Epithelial cell of proximal tubule (primary cell): Measurements from ENCODE around the gene ACE. TPM values are rescaled to one million over a fixed set of nuclear protein-coding genes. Genes with fewer than 3 reads are reported as not detected.

Source experiments
- DNase-seq: peaks from one replicate; pipeline ENCODE4 v3.0.0-alpha.2; 2011; ENCODE audit warnings: low read depth
- H3K4me3 ChIP-seq: 2 replicates; pipeline ENCODE4 v1.5.1; 2011; ENCODE audit warnings: low read depth, mild to moderate bottlenecking, low read length
- CTCF ChIP-seq: conservative IDR thresholded peaks from 2 replicates; pipeline ENCODE4 v1.5.1; 2012; ENCODE audit warnings: low read depth, mild to moderate bottlenecking, low read length
- total RNA-seq: library from RNA; depleted of rRNA; stranded (reverse); fragments of >200 nt; gene quantifications from 2 replicates; pipeline ENCODE4 v1.2.3, GENCODE V29; 2015

ACE gene
- total RNA-seq, 1 donor from 2014 or later = 1.3 TPM

DNA sequence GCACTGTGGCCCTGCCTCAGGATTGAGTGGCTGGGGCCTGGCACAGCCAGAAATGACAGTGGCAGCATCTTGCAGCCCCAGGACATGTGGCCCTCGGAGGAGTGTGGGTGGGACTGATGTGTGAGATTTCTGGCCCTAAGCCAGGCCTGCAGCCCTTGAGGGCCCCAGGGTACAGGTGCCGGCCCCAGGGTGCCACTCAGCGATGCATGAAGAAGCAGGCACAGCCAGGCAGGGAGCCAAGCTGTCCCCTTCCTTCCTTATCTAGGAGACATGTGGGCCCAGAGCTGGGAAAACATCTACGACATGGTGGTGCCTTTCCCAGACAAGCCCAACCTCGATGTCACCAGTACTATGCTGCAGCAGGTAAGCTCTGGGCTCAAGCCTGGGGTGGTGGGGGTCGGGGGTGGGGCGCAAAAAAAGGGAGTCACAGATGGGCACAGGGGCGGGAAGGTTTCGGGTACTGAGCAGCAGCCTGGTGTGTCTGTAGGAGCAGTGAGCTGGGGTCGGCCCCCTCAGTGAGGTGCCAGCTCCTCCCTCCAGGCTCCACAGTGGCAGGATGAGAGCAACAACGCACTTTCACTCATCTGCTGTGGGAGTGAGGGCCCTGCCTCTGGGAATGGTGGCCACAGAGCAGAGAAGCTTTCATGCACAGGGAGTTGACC is 4.1 kb downstream of the ACE start:
- TF ChIP-seq CTCF = no peak
- no peak for DNase-seq
- H3K4me3 ChIP-seq = no peak overlapping the region

GRCh38 chr17:63481488-63481870 is 4.6 kb downstream of the ACE start:
- no peak overlapping the region for H3K4me3 ChIP-seq
- no peak for TF ChIP-seq CTCF

GRCh38 chr17:63482509-63482908 is 5.6 kb downstream of the ACE start:
- no peak for DNase-seq
- TF ChIP-seq CTCF = no peak
- H3K4me3 ChIP-seq = no peak overlapping the region

More at GRCh38 chr17:63481488-63481870, 4.6 kb downstream of the ACE start:
- no peak for DNase-seq

DNA sequence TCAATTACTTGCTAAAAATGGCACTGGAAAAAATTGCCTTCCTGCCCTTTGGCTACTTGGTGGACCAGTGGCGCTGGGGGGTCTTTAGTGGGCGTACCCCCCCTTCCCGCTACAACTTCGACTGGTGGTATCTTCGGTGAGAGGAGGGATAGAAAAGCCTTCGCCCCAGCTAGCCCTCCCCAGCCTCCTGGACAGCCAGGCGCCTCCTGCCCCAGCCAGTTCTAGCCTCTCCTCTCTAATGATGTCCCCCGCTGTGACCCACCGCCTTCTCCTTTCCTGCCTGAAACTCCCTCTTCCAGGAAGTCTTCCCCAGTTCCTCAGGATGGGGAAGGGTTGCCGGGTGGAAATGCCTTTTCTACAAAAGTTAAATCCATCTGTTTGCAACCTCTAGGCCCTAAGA is 6.2 kb downstream of the ACE start:
- DNase-seq = no peak
- no peak for TF ChIP-seq CTCF
- H3K4me3 ChIP-seq = no peak overlapping the region

- H3K4me3 ChIP-seq = no peak overlapping the region
- DNase-seq = no peak
- TF ChIP-seq CTCF = no peak
These were observed 7.1 kb downstream of the ACE start for GRCh38 chr17:63483655-63484575.

DNA sequence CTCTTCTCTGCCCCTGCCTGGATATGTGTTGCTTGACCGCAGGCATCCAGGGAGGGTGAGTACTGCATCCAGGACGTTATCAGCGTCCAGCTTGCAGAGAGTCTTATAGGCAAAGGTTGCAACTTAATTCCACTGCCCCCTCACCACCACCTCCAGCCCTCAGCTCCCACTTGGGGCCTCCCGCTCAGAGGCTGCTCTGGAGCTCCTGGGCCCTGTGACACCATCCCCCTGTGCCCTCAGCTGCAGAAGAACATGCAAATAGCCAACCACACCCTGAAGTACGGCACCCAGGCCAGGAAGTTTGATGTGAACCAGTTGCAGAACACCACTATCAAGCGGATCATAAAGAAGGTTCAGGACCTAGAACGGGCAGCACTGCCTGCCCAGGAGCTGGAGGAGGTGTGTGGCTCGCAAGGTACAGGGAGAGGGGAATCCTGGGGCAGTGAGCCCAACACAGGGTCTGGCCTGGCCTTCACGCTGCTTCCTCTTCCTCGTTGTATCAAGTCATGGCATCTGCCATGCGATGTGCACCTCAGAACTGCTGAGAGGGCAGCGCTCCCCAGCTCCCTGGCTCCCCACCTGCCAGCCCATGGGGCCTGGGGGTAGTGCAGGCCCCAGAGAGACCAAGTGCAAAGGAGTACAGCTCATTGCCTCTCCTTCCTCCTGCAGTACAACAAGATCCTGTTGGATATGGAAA is 9.6 kb downstream of the ACE start:
- no peak for DNase-seq
- H3K4me3 ChIP-seq = no peak overlapping the region
- no peak for TF ChIP-seq CTCF
